ENCODE data around the gene AAMP.
"Not testable (repeated sequence)": the region's sequence is repeated elsewhere in the genome, so short reads cannot be mapped to it uniquely, and the experiment has no call there.

The AAMP gene, protein sequence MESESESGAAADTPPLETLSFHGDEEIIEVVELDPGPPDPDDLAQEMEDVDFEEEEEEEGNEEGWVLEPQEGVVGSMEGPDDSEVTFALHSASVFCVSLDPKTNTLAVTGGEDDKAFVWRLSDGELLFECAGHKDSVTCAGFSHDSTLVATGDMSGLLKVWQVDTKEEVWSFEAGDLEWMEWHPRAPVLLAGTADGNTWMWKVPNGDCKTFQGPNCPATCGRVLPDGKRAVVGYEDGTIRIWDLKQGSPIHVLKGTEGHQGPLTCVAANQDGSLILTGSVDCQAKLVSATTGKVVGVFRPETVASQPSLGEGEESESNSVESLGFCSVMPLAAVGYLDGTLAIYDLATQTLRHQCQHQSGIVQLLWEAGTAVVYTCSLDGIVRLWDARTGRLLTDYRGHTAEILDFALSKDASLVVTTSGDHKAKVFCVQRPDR

DNA sequence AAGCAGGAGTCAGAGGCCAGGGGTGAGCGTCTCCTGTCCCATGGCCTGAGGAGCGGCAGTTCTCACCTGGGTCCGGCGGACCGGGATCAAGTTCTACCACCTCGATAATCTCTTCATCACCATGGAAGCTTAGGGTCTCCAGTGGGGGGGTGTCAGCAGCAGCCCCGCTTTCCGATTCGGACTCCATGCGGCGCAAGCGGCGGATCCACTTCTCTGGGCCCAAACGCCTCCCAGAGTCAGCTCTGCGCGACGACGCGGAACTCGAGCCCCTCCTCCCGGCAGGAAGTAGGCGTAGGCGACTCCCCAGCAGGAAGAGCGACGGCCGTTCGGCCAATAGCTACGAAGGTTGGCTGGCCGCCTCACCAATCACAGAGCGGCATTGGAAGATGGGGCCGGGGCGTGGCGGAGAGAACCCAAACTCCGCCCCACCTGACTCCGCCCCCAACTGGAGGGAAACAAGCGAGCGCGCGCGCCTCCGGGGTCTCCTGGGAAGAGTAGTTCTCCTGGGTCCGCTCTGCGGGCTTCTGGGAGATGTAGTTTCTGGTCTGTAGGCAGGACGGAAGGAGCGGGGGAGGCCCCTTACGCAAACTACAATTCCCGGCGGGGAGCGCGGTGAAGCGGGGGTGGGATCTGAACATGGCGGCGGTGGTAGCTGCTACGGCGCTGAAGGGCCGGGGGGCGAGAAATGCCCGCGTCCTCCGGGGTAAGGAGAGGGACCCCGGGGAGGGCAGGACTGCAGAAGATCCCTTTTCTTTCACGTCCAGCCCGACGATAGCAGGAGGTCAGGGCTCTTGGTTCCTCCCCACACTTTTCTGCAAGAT, at the start of gene AAMP, which contains the start of gene PNKD:
TSS of gene AAMP (minus strand) at position 238 of the 821 bp plus-strand sequence. CDS start at position 187, 51 bp downstream.
TSS of gene PNKD (plus strand) at position 620 of the 821 bp plus-strand sequence. CDS start at position 637, 17 bp downstream.
- DNase-seq: peak; percentile 100

DNA sequence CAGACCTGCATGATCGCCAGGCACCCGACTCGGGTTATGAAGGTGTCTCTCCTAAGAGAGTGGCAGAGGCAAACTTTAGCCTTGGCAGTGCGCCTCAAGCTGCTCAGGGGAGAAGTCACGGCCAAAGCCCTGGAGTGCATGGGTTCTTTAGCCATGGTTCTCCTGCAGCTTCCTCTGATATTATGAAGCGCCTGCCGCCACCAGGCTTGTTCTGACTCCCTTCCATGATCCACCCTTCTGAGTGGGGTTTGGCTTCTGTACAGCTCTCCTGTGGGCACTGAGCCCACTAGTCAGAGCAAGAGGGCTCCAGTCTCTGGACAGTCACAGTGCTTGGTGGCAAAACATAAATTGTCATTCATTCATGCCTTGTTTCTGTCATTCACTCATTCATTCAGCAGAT, 48.3 kb upstream of the AAMP start:
- DNase-seq: no peak

DNA sequence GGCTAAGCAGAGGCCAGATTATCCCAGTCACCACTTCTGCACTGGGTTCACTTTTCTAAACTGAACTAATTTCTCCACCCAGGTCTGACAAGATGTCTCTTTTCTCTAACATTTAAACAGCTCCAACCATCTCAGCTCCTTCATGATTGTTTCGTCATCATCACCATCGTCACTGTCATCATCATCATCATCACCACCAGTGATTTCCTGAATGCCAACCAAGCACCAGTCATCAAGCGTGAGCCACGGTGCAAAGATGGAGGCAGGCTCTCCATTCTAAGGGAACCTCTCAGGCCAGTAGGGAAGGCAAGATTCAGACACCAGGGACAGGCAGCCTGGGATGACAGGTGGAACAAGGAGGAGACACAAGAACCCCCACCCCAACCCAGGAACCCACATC, 47.9 kb upstream of the AAMP start:
- DNase-seq: no peak

DNA sequence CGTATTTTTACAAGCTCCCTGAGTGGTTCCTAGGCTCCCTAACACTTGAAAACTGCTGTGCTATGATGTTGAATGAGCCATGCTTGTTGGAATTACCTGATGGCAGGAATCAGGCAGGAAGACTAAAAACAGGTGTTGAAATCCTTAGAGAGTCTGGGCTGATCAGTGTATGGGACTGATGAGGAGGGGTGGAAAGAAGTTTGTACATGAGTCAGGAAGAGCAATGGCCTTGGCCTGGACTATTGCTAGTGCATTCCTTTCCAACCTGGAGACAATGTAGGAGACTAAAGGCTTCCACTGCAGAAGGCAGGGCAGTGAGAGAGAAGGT, 47.3 kb upstream of the AAMP start:
- no peak for DNase-seq

DNA sequence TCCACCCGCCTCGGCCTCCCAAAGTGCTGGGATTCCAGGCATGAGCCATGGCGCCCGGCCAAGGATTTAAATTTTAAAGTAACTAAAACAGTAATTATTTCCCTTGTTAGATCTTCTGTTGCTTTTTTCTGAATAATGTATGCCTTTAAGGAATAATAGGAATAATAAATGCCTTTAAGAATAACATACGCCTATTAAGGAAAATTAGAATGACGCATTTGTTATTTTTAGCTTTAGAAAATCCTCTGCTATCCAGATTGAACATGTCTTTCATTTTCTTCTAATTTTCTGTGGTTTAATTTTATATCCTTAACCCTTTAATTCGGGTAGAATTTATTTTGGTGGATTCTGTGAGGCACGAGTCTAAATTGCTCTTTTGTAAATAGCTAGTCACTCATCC, 45.5 kb upstream of the AAMP start:
- DNase-seq: no peak

DNA sequence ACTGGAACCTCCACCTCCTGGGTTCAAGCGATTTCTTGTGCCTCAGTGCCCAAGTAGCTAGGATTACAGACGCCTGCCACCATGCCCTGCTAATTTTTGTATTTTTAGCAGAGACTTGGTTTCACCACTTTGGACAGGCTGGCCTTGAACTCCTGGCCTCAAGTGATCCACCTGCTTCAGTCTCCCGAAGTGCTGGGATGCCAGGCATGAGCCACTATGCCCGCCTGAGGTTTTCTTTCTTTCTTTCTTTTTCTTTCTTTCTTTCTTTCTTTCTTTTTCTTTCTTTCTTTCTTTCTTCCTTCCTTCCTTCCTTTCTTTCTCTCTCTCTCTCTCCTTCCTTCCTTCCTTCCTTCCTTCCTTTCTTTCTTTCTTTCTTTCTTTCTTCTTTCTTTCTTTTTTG, 44.8 kb upstream of the AAMP start:
- not testable (repeated sequence) for DNase-seq

DNA sequence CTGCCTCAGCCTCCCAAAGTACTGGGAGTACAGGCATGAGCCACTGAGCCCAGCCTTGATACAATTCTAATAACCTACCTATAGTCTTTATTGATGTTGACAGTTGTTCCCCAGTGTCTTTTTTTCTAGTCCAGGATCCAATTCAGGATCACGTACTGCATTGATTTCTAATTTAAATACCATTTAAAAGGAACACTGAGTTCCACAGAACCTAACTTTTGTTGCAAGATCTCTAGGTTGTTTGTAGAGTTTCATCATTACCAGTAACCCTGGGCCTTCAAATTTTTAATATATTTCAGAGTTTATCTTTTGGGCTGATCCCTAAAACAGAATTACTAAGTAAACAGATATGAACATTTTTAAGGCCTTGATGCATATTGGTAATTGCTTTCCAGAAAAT, 43.4 kb upstream of the AAMP start:
- no peak for DNase-seq

DNA sequence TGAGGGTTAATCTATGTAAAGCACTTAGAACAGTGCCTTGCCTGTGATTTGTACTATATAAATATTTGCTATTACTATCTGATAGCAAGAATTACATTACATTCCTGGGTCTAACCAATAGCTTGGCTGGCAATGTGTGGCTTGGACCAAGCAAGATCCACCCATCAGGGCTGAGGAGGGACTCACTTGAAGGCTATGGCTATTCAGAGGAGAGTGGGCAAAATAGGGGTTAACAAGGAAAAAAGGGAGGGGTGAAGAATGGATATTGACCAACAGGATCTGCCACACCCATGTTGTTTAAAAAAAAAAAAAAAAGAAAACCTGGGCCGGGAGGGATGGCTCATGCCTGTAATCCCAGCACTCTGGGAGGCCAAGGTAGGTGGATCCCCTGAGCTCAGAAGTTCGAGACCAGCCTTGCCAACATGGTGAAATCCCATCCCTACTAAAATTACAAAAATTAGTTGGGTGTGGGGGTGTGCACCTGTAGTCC, 42.4 kb upstream of the AAMP start:
- no peak for DNase-seq

DNA sequence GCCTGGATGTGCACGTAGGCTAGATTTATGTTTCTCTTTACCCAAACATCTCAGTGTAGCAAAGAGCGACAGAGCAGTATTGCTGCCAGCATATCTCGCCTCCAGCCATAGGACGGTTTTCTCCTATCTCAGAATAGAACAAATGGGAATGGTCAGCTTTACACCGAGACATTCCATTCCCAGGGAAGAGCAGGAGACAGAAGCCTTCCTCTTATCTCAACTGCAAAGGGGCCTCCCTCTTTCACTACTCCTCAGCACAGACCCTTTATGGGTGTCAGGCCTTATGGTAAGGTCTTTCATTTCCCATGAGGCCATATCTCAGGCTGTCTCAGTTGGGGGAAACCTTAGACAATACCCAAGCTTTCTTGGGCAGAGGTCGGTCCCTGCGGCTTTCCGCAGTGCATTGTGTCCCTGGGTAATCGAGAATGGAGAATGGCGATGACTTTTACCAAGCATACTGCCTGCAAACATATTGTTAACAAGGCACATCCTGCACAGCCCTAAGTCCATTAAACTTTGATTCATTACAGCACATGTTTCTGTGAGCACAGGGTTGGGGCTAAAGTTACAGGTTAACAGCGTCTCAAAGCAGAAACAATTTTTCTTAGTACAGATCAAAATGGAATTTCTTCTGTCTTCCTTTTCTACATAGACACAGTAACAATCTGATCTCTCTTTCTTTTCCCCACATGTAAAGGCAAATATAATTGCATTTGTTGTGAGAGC, 41.8 kb upstream of the AAMP start:
- not testable (repeated sequence) for DNase-seq

DNA sequence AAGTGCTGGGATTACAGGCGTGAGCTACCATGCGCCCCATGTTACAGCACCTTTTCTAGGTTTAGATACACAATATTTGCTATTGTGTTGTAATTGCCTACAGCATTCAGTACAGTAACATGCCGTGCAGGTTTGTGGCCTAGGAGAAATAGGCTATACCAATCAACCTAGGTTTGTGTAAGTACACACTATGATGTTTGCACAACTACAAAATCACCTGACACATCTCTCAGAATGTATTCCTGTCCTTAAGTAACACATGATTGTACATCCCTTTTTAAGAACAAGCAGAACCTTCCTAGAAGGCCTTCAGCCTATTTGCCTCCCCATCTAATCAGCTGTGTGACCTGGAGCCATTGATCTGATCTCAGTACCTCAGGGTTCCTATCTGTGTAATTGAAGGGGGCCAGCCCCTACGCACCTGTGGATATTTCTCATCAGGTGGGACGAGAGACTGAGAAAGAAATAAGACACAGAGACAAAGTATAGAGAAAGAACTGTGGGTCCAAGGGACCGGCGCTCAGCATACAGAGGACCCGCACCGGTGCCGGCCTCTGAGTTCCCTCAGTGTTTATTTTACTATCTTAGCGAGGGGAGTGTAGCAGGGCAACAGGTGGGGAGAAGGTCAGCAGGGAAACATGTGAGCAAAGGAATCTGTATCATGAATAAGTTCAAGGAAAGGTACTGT, 41.1 kb upstream of the AAMP start:
- no peak for DNase-seq

DNA sequence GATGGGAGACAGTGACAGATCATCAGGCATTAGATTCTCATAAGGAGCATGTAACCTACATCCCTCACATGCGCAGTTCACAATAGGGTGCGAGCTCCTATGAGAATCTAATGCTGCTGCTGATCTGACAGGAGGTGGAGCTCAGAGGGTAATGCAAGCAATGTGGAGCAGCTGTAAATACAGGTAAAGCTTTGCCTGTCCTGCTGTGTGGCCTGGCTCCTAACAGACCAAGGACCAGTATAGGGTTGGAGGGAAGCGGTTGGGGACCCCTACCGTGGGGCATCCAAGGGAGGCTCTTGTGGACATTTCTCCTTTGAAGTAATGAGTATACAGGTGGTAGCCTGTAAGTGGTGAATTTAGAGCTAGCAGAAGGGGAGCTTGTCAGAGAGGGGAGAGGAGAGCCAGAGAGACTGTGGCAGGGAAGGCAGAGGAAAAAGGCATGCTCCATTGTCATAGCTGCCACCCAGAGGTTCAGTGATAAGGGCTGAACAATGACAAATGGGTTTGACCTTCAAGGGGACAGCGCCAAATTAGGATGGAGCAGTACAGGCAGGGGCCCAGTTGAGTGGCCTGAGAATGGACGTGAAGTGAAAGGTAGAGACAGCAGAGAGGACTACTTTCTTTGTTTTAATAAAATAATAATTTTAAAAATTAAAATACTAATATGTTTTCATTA, 37.6 kb upstream of the AAMP start:
- no peak for DNase-seq

DNA sequence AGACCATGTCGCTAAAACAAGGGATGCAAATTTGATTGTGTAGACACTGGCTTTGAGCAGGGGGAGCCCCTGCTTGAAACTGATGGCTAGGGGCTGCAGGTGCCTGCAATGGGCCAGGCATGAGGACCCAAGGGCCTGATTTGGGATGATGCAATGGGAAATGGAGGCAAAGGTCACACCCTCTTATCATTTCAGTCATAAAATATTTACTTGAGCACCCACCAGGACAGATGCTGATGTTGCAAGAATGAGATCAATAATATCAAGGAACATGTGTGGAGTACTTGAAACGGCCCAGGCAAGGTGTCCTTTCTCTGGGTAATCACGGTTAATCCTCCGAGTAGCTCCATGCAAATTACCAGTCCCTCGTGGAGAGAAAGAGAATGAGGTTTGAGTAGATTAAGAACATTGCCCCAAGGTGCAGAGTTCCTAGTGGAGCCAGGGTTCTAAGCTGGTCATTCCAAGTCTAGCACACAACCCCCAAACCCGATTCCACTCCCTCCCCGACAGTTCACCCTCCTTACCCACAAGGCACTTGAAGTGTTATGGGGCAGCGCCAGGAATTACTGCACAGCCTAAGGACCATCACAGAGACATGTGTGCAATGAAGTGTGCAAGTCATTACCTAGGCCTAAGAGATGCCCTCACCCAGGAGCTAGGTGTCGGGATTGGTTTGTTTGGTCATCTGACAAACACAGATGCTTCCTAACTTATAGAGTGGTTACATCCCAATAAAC, 36.4 kb upstream of the AAMP start:
- DNase-seq: no peak

DNA sequence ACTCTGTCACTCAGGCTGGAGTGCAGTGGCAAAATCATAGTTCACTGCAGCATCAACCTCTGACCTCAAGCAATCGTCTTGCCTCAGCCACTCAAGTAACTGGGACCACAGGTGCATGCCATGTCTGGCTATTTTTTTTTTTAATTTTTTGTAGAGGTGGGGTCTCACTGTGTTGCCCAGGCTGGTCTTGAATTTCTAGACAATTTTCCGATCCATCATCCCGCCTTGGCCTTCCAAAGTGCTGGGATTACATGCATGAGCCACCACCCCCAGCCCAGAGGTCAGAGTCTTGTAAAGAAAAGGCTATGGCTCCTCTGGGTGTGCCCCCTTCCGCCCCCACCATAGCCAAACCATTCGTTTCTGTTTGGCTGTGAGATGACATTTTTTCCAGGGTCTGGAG, 35.4 kb upstream of the AAMP start:
- DNase-seq: no peak

DNA sequence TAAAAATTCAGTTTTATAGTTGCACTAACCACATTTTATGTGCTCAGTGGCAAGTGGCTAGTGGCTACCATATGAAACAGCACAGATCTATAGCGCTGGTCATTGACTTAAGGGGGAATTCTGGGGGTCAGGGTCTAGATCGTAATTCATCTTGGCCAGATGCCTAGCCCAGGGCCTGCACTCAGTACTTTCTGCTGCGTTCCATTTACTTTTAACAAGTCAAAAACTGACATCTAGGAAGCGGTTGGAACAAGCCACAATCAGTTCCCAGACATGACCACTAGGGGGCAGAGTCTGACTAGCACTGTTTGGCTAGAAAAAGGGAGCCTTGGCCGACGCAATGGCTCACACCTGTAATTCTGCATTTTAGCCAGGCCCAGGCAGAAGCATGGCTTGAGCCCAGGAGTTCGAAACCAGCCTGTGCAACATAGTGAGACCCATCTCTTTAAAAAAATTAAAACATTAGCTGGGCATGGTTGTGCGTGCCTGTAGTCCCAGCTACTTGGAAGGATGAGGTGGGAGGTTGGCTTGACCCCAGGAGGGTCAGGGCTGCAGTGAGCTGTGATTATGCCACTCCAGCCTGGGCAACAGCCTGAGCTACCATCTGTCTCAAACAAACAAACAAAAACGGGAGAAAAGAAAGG, 31.4 kb upstream of the AAMP start:
- DNase-seq: peak; percentile 86

DNA sequence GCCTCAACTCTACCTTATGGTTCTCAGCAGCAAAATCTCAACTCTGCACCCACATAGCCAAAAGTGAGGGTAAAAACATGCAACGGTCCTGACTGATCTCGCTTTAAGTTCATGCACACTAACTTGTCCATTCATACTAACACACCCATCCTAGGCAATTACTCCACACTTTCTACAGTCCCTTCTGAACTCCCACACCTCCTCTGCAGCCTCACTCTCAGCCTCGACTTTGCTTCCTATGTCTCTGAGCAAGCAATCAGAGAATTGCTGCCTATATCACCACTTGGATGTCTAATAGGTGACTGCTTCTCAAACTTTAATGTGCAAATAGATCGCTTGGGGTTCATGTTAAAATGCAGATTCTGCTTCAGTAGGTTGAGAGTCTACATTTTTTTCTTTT, 30.2 kb upstream of the AAMP start:
- DNase-seq: no peak

DNA sequence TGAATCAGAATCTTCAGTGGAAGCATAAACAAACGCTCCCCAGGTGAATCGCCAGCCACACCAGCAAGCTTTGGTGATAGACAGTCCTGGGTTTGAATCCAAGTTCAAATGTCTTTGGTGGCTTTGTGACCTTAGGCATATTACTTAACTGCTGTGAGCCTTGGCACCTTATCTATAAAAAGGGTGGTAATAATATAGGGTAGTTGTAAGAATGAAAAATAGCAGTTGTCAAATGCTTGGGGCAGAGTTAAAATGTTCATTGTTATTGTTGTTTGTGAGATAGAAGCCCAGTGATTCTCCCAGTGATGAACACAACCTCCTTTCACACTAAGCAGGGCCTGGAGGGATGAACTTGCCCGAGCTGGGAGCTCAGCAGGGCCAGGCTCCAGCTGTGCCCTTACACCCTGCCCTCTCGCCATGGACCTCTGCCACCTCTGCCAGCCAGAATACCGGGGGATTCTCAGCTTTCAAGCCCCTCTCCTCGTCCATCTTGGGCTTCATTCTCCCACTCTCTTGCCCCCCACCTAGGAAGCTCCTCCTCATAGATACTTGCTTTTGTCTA, 28.5 kb upstream of the AAMP start:
- DNase-seq: no peak

DNA sequence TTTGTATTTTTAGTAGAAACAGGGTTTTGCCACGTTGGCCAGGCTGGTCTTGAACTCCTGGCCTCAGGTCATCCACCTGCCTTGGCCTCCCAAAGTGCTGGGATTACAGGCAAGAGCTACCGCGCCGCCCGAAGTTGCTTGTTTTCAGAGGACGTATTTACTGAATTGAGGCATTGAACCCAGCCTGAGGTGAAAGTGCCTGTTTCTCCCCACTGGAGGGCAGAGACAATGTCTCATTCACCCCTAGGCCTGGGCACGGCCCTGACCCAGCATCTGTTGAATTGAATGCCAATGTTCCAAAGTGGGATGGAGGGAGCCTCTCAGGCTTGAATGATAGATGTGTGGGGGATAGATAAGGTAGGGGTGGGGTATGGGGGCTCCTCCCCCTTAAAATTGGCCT, 26.9 kb upstream of the AAMP start:
- no peak for DNase-seq

DNA sequence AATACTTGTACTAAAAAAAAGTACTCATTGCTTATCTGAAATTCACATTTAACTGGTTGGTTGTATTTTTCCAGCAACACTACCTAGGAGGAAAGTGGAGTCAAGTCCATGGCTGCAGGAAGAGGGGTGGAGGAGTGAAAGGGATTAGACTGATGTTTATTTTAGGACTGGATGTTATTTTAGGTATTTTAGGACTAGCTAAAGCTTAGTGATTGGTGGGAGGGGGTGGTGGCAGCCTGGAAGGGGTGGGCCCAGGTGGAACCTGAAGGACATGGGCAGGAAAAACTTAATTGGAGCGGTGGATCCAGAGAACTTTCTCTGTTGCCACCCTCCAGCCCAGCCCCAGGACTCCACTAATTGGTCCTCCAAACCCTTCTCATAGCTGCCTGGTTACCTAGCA, 26.3 kb upstream of the AAMP start:
- no peak for DNase-seq

DNA sequence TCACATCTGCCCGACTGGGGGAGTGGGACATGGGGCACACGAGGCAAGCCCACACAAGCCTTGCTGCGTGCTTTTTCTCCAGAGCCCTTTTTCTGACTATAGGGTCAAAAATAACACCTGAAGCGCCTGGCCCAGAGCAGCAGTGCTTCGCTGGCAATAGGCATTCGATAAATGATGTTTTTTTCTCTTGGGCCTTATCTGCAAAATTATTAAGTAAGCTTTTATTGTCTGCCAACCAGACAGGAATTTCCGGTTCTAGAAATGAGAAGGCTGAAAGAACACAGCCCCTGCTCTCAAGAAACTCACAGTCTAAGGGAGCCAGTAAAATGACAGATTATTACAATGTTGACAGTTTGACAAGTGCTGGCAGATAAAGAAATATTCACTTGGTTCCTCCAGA, 25.1 kb upstream of the AAMP start:
- no peak for DNase-seq

DNA sequence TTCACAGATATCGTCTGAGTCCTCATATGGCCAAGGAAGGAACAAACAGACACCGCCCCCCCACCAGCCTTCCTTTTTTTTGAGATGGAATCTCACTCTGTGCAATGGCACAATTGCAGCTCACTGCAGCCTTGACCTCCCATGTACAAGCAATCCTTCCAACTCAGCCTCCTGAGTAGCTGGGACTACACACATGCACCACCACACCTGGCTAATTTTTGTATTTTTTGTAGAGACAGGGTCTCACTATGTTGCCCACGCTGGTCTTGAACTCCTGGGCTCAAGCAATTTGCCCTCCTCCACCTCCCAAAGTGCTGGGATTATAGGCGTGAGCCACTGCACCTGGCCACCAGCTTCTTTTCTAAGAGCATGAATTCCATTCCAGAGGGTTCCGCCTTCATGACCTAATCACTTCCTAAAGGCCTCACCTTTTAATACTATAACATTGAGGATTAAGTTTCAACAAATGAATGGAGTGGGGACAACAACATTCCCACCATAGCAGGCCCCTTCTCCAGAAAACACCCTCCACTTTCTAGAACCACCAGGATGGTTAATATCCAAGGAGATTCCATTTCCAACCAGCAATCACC, 24.6 kb upstream of the AAMP start:
- DNase-seq: no peak

All from right hindlimb (tissue), 1 donor.